D721Med (cell line): ENCODE data around the gene COBL.
"Not testable (repeated sequence)": the region's sequence is repeated elsewhere in the genome, so short reads cannot be mapped to it uniquely, and the experiment has no call there.

Experiments used
- DNase-seq: peaks from one replicate; pipeline ENCODE4 v3.0.0; 2011; ENCODE audit warnings: low spot score; ENCODE audit not compliant: insufficient read length
- FAIRE-seq: peaks from 2 replicates; lab custom pipeline; 2011; peaks lifted over from hg19 to GRCh38; lab: Jason Lieb, UNC
- CTCF ChIP-seq: IDR thresholded peaks from 2 replicates; pipeline ENCODE4 v1.5.1; 2012; ENCODE audit warnings: mild to moderate bottlenecking, control low read depth; ENCODE audit not compliant: insufficient read depth; ENCODE audit errors: missing control alignments

COBL gene

GRCh38 chr7:51007551-51008505 lies 308.8 kb downstream of the COBL start:
- TF ChIP-seq CTCF = no peak
- FAIRE-seq (no peak), DNase-seq (no peak)

DNA sequence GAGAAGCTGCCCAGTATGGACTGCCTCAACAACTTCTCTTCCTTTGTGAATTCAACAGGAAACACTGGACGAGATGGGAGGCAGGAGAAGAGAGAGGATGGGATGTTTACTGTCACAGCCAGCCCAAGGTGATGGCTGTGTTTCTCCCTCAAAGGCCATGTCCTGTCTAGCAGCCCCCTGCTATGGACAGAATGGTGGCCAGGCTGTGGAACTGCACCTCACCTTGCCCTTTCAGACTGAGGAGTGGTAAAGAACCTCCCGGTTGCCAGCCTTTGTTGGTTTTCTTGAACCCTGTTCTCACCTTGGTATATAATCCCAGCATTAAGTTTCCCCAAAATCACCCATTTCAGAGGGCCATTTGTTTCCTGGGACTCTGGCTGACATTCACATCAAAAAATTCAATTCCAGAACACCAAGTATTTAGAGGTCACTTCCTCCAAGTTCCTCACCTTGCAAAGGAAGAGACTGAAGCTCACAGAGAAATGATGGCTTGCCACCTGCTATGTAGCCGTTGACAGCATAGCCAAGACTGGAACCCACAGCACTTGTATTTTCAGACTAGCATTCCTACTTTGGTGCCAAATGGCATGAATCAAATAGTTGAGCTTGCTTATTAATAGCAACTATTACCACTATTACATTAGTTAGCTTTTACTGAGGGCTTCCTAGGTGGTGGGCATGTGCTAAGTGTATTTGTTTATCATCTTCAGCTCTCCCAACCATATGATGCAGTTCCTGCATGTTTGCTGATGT lies 309.9 kb downstream of the COBL start:
- no peak for TF ChIP-seq CTCF
- FAIRE-seq = no peak
- DNase-seq = no peak

- DNase-seq (no peak), FAIRE-seq (no peak)
- no peak for TF ChIP-seq CTCF
These were observed 311.5 kb downstream of the COBL start for GRCh38 chr7:51005074-51005473.

DNA sequence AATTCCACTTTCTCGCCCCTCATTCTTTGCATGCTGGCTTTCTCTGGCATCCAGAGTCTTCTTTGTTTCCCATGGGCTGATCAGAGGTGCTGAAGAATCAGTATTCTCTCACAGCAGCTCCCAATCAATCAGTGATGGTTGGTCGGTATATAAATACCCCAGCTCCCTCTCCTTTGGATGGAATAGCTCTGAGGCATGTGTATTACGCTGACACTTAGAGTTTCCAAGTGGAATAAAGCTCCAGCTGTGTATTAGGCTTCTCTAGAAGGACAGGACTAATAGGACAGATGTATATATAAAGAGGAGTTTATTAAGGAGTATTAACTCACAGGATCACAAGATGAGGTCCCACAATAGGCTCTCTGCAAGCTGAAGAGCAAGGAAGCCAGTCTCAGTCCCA lies 315.7 kb downstream of the COBL start:
- no peak for TF ChIP-seq CTCF
- DNase-seq (no peak), FAIRE-seq (no peak)

DNA sequence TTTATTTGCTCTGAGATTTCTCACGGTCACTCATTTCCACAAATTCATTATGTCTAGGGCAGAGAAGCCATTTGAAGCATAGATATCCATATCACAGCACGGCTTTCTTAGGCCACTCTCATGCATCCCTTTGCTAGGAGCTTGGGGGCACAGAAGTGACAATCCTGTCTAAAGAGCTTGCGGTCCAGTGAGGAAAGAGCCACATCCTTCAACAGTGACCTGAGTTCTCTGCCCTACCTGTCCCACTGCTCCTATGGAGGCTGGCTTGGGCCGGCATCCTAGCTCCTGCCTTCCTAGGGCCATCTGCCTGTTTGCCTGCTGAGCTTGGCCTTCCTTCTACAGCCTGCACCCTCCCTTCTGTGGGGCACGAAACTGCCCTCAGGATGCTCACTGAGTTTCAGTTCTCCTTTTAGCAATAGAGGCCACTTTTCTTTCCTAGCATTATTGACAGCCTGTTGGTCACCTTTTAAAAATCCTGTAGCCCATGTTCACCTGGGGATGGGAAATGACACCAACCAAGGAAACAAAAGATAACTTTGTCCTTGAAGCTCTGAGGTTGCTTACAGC lies 321.8 kb downstream of the COBL start:
- TF ChIP-seq CTCF = no peak
- no peak for DNase-seq
- no peak for FAIRE-seq

GRCh38 chr7:50990214-50990613 lies 326.4 kb downstream of the COBL start:
- DNase-seq = not testable (repeated sequence)

DNA sequence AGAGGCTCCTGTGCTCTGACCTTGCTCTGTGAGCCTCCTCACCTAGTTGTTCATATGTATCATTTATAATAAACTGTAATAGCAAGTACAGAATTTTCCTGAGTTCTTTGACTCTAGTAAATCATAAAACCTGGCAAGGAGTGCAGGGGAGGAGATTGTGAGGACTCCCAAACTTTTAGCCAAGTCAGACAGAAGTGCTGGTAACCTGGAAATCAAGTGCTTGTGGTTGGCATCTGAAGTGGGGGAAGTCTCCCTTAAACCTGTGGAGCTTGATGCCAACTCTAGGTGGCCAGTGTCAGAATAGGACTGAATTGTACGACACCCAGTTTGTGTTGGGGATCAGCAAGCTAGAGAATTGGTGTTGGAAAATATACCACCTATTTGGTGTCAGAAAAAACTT lies 327.6 kb downstream of the COBL start:
- DNase-seq (no peak), FAIRE-seq (no peak)

More at GRCh38 chr7:50990214-50990613, 326.4 kb downstream of the COBL start:
- not testable (repeated sequence) for FAIRE-seq

More for the DNA sequence above, 327.6 kb downstream of the COBL start:
- no peak for TF ChIP-seq CTCF
